Heart left ventricle (tissue), 13 donors: ENCODE results near the gene LRP1-AS.

ENCODE experiments used
- POLR2A ChIP-seq, 2 donors: fragments of 450-650 bp; IDR thresholded peaks; one replicate each; pipeline ENCODE4 v1.6.1; 2017; ENCODE audit warnings: antibody characterized with exemption in 2 of 2, mild to moderate bottlenecking in 2 of 2, moderate library complexity in 2 of 2
- TF ChIP-seq, protein P1 (sequence below), 12 donors: fragments of 200-600 bp; sonication (generic) in 4 of 12; IDR thresholded peaks; one replicate each; pipeline versions ENCODE4 v1.5.0 to v1.8.0; 2018 to 2022; ENCODE audit warnings: antibody characterized with exemption in 12 of 12, mild to moderate bottlenecking in 5 of 12
- donor health status: ischemic (EF 13 %, LVEDD 7.1; RV severe dilation, severe dysfunction).
- donor health status: DM: no; HTN: yes; CAD: no.
- donor health status: DM: no; HTN: no; CAD: no.
- donor health status: ischemic (EF 25% LVEDD 6.9; RV normal size, moderate dysfunction).
- donor health status: ischemic (EF 25% LVEDD 5.7; RV mildly dilated, moderate dysfunction).
- donor health status: ischemic (EF 35%, LVEDD 5.7; RV mildly dilated, moderate dysfunction).
- donor health status: nonischemic (EF 11% LVEDD 7.7; RV severe dilation, severe dysfunction).
- donor health status: DM: yes; HTN: yes; CAD: no.
- donor health status: PGD.
- donor health status: ischemic (EF 29% LVEDD 5.4; RV normal size, mild dysfunction).
- donor health status: nonischemic (EF 23%, LVEDD 6.1; RV moderate dilation, normal function).

DNA sequence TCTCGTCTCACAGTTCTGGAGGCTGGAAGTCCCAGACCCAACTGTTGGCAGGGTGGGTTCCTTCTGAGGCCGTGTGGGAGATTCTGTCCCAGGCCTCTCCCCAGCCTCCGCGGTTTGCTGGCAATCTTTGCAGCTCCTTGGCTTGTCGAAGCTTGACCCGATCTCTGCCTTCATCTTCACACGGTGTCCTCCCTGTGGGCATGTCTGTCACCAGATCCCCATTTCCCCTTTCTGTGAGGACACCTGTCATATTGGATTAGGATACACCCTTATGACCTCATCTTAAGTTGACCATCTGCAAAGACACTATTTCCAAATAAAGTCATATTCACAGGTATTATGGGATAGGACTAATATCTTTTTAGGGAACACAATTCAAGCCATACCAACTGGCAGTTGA is 22.6 kb upstream of the LRP1-AS start:
- TF ChIP-seq, protein P1, sequence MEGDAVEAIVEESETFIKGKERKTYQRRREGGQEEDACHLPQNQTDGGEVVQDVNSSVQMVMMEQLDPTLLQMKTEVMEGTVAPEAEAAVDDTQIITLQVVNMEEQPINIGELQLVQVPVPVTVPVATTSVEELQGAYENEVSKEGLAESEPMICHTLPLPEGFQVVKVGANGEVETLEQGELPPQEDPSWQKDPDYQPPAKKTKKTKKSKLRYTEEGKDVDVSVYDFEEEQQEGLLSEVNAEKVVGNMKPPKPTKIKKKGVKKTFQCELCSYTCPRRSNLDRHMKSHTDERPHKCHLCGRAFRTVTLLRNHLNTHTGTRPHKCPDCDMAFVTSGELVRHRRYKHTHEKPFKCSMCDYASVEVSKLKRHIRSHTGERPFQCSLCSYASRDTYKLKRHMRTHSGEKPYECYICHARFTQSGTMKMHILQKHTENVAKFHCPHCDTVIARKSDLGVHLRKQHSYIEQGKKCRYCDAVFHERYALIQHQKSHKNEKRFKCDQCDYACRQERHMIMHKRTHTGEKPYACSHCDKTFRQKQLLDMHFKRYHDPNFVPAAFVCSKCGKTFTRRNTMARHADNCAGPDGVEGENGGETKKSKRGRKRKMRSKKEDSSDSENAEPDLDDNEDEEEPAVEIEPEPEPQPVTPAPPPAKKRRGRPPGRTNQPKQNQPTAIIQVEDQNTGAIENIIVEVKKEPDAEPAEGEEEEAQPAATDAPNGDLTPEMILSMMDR (IDR thresholded peaks at IDR 0.05) = no peak
- no peak for TF ChIP-seq POLR2A (IDR thresholded peaks at IDR 0.05)
